ENCODE results near the gene MXD4.

MXD4 gene

DNA sequence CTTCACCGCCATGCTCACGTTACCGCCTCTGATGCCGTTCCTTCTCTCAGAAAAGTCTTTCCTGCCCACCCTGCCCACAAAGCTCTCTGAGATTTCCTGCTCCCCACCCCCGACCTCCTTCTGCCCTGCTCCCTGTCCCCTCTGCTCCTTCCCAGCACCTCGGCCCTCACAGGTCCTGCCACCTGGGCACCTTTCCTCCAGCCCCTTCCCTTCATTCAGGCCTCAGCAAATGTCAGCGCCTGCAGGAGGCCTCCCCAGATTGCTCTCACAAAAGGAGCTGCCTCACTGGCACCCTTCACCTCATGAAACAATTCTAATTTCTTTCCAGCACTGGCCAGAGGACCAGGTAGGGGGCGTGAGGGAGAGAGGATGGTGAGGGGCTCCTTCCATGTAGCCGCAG, 33.6 kb upstream of the MXD4 start:
- in situ Hi-C loops (cut with MboI; ENCODE audit: low pct_unique_long_range_greater_than_20kb, low sequenced_read_pairs) = no loop called here
- DNase-seq = no peak

DNA sequence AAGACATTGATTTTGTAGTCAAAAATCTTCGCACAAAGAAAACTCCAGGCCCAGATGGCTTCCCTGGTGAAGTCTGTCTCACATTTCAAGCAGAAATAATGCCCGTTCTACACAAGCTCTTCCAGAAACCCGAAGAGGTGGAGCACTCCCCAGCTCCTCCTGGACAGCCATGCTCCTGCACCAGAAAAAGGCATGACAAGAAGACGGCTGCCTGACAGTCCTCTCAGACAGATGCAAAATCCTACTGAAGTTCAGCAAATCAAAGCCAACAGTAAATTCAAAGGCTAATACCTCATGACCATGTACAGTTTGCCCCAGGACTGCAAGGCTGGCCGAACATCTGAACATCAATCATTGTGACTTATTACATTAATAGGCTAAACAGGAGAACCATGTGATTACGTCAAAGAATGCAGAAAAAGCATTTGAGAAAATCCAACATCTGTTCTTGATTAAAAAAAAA, 30.8 kb upstream of the MXD4 start:
- no peak for DNase-seq
- in situ Hi-C loops (cut with MboI; ENCODE audit: low pct_unique_long_range_greater_than_20kb, low sequenced_read_pairs) = no loop called here

DNA sequence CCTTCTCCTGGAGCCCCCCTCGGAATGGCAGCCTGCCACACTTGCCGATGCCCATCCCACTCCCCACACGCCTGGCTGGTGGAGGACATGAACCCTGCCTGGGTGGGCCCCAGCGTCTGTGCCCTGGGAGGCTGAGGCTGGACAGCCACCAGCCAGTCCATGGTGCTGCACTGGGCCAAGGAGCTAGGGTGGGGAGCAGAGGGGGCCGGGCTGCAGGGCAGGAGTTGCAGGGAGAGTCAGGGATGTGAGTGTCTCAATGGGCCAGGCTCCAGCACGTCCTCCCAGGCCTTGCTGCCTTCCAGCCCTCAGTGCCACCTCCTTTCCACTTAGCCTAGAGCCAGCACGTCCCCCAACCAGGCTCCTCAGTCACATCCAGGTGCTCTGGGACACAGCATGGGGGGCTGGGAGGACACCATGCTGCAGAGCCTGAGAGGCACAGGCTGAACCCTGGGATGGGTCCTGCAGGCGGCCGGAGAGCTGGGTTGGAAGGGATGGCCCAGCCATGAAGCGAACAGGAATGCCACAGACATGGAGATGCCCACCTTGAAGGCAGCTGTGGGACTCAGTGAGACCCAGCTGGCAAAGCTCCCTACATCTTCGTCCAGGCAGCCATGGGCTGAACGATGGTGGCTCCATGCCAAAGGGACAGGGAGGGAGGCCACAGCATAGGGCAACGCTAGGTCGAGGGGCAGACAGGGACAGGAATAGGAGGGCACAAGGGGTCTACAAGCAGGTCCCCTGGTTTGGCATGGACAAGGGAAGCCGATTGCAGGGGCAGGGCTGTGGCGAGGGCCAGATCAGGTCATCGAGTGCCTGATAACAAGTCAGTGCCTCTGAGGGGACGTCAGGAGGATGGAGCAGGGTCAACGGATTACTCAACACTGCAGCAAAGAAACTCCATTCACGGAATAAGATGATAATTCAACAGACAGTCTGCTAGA, 30.1 kb upstream of the MXD4 start:
- DNase-seq = no peak
- in situ Hi-C loops (cut with MboI; ENCODE audit: low pct_unique_long_range_greater_than_20kb, low sequenced_read_pairs) = no loop called here

DNA sequence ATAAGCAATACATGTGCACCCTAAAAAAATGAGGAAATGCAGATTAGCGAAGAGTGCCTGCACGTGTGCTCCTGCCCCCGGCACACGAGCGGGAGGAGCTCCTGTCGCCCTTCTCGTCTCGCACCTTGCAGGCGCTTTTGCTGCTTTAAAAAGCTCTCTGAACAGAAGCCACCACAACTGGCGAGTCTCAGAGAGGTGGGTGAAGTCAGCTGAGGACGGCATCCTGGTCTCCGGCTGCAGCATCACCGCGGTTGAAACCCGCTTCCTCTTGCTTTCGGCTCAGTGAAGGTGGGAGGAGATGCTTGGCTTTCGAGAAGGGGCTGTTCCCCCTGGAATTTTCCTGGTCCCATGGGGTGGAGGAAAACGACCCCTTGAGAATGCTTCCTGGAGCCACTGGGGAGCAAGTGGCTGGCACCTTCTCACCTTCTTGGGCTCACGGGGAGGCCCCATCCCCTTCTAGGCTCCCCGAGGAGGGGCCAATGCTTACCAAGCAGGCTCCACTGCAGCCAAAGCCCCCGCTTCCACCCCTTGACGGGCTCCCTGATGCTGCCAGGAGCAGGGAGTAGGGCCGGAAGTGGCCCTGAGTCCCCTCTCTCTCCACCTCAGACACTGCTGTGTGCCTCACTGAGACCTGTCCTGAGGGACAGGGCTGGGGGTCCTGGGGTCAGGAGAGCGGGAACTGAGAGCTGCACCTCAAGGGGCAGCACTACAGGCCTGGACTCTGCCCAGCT, 29.2 kb upstream of the MXD4 start:
- in situ Hi-C loops (cut with MboI; ENCODE audit: low pct_unique_long_range_greater_than_20kb, low sequenced_read_pairs) = no loop called here
- DNase-seq = peak; percentile 38

DNA sequence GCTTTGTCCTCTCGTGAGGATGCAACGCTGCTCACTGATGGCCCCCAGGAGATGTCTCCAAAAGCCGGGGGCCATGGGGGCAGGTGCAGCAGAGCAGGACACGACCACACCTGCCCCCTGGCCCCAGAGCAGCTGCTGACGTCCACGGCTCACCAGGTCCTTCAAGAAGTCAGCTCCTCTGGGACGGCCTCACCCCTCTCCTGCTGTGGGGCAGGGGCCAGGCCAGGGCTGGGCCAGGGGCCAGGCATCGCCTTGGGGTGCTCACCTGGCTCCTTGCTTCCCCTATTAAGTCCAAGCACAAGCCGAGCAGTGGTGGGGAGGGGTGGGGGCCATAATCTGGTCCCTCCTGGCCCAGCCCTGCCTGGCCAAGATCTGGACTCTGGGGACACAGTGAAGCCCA, 28.6 kb upstream of the MXD4 start:
- no peak for DNase-seq
- in situ Hi-C loops (cut with MboI; ENCODE audit: low pct_unique_long_range_greater_than_20kb, low sequenced_read_pairs) = no loop called here

DNA sequence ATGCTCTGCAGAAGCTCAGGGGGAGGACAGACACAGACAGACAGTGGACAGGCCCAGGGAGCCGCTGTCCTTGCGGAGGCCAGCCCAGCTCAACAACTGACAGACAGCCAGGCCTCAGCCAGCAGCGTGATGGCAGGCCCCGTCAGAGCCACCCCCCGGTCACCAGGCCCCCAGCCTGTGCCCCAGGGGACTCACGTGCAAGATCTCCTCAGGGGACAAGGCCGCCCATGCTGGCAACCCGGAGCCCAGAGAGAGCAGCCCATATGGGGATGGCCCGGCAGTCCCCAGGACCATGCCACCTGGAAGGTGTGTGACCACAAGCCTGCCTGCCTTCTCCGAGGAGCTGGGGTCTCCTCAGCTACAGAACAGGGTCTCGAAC, 28.0 kb upstream of the MXD4 start:
- no peak for DNase-seq
- in situ Hi-C loops (cut with MboI; ENCODE audit: low pct_unique_long_range_greater_than_20kb, low sequenced_read_pairs) = no loop called here

DNA sequence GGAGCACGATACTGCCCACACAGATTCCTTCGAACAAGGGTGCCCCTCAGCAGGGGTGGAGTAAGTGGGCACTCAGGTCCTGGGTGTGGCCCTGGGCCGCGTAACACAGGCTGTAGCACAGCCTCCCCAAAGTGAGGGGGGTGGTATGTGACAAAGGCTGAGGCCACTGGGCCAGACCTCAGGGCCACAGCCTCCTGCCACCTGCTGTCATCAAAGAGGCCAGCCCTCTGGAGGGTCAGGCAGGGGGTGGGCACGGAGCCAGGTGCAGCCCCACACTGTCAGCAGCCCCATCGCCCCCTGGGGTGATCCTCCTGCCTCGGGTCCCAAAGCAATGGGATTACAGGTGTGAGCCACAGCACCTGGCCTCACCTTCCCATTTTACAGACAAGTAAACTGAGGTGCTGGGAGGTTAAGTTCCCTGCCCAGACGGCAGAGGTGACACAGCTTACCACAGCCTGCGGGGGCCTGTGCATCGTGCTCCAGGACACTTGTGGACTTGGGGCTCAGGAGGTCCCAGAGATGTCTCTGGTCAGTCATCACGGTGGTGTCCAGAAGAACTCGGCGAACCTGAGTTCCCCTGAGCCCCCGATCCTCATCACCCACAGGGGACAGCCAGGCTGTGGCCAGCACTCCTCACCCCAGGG, 27.5 kb upstream of the MXD4 start:
- in situ Hi-C loops (cut with MboI; ENCODE audit: low pct_unique_long_range_greater_than_20kb, low sequenced_read_pairs) = no loop called here

DNA sequence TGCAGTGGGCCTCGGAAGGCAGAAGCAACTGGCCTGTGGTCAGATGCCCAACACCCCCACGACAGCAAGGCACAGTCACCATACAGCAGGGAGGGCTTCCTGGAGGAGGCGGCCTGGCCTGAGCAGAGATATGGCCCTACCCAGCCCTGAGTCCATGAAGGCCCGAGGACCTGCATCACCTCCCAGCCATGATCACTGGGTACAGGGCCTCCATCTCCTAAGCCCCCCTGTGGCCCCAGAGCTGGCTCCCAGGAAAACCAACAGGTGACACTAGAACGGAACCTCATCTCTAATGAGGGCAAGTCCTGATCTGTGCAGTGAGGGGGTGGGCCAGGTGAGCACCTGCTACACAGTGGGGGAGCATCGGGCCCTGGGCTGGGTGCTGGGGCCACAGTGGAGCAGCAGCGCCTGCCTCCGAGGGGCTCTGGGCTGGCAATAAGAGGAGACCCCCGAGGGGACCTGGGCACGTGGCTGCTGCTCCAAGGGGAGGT, 26.2 kb upstream of the MXD4 start:
- in situ Hi-C loops (cut with MboI; ENCODE audit: low pct_unique_long_range_greater_than_20kb, low sequenced_read_pairs) = no loop called here
- DNase-seq = no peak

More for the DNA sequence above, 27.5 kb upstream of the MXD4 start:
- no peak for DNase-seq

DNA sequence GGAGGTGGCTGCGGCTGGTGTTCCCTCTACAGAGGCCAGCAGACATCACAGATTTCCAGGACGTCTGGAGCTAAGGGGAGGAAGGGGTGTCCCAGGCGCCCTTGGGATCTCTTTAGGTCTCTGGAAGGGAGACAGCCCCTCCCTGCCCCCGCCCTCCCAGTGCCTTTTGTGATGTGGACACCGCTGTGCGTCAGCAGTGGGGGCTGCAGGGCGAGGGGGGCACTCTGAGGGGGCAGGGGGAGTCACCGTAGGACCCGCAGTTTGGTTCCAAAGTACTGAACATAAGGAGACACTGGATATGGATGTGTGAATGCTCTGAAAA, 25.6 kb upstream of the MXD4 start:
- DNase-seq = no peak
- in situ Hi-C loops (cut with MboI; ENCODE audit: low pct_unique_long_range_greater_than_20kb, low sequenced_read_pairs) = no loop called here

DNA sequence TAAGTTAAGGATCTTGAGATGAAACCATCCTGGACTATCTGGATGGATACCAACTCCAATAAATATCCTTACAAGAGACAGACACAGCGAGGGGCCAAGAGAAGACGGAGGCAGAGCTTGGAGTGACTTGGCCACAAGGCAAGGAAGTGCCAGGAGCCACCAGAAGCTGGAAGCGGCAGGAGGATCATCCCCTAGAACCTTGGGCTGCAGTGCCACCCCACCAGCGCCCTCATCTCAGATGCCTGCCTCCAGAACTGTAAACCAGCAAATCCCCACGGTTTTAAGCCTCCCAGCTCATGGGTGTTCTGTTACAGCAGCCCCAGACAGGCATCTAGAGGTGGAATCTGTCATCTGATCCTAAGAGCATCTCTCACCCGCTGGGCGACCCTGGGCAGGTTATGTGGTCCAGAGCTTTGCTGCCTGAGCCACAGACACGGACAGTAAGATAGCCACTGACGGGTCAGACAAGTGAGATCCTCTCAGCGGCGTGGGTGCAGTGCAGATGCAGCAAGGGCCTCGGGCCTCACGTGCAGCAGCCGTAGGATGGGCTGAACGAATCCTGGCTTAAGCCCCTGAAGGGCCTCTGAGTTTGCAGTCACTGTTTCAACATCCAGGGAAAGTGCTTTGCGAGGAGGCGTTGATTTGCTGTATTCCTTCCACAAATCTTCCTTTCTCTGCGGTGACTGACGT, 25.1 kb upstream of the MXD4 start:
- in situ Hi-C loops (cut with MboI; ENCODE audit: low pct_unique_long_range_greater_than_20kb, low sequenced_read_pairs) = no loop called here
- DNase-seq = no peak

DNA sequence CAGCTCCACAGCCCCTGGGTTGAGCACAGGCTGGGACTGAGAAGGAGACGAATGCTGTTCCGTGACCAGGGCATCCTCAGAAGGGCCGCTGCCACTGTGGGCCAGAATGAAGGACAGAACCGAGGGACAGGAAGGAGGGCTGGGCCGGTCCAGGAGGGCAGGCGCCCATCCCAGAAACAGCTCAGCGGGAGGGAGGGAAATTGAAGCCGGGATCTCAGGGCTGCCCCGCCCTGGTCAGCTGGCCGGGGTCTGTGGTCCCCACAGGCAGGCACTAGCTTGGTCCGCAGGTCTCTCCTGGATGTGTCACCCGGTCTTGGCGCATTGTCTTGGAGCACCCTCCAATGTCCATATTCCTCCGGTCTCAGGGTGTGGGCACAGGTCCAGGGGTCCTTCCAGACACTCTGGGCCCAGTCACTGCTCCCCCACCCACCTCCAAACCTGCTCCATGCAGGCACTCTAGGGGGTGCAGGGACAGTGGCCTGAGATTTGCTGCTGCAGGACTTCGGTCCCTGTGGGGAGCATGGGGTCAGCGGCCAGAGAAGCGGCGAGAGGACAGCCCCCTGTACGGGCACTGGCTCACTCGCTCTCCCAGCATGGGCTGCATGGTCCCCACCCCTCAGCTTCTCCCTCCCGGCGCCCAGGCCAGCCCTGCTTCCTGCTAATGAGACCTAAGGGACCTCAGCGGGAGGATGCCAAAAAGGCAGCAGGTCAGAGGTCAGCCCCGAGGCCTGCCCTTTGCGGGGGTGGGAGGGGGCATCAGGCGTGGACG, 23.9 kb upstream of the MXD4 start:
- DNase-seq = no peak
- in situ Hi-C loops (cut with MboI; ENCODE audit: low pct_unique_long_range_greater_than_20kb, low sequenced_read_pairs) = no loop called here

DNA sequence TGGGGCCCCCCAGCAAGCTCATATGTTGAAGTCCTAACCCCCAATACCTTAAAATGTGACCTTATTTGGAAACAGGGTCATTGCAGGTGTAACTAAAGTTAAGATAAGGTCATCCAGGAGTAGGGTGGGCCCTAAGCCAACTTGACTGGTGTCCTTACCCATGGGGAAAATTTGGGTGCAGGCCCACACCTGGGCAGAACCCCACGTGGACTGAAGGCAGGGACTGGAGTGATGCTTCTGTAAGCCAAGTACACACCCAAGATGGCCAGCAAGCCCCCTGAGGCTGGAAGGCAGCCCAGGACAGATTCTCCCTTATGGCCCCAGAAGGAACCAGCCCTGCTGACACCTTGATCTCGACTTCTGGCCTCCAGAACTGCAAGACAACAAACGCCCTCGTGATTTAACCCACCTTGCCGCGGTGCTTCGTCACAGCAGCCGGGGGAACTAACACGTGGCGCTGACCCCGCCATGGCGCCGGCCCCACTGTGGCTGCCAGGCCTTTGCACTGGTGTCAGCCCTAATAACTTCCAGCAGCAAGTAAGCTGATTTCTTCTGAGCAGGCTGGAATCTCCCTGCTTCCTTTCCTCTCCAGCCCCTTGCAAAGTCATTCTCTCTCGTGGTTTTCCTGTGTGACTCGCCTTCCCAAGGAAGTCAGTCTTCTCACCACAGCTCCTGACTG, 23.2 kb upstream of the MXD4 start:
- no peak for DNase-seq
- in situ Hi-C loops (cut with MboI; ENCODE audit: low pct_unique_long_range_greater_than_20kb, low sequenced_read_pairs) = no loop called here

DNA sequence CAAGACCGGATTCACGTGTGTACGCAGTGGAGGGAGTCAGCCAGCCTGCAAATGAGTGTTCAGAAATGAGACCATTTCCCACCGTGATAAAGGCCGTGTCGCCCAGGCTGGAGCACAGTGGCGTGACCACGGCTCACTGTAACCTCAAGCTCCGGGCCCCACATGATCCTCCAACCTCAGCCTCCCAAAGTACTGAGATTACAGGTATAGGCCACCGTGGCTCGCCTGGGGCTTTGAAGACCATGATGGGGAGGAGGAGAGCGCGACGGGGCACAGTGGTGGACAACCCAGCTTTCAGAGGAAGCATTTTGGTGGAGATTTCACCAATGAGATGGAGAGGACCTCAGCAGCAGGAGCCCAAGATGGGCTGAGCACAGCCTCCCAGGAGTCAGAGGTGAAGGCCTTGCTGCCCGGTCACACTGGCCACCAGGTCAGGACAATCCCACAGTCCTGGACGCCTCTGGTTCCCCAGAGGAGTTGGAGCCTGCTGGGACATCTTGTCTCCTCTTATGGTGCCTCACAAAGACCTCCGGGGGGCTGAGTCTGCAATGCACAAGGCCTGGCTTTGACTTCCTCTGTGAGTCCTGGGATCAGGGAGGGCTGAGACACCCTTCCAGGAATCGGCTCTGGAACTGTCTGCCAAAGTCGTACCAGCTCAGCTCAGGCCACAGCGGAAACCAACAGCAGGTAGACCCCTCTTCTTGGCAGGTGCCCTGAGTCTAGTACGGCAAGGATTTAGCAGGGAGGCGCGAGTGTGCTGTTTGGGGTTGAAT, 22.4 kb upstream of the MXD4 start:
- in situ Hi-C loops (cut with MboI; ENCODE audit: low pct_unique_long_range_greater_than_20kb, low sequenced_read_pairs) = no loop called here
- DNase-seq = no peak

DNA sequence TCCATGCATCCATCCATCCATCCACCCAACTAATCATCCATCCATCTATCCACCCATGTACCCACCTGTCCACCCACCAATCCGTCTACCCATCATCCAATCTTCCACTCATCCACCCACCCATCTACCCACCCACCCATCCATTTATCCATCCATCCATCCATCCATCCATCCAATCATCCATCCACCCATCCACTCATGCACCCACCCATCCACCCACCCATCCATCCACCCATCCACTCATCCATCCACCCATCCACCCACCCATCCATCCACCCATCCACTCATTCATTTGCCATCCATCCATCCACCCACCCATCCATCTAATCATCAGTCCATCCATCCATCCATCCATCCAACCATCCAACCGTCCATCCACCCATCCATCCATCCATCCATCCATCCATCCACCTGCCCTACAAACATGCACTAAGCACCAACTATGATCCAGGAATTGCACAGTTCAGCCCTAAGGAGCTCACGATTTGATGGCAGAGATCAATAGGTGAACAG, 21.3 kb upstream of the MXD4 start:
- no peak for DNase-seq
- in situ Hi-C loops (cut with MboI; ENCODE audit: low pct_unique_long_range_greater_than_20kb, low sequenced_read_pairs) = no loop called here

DNA sequence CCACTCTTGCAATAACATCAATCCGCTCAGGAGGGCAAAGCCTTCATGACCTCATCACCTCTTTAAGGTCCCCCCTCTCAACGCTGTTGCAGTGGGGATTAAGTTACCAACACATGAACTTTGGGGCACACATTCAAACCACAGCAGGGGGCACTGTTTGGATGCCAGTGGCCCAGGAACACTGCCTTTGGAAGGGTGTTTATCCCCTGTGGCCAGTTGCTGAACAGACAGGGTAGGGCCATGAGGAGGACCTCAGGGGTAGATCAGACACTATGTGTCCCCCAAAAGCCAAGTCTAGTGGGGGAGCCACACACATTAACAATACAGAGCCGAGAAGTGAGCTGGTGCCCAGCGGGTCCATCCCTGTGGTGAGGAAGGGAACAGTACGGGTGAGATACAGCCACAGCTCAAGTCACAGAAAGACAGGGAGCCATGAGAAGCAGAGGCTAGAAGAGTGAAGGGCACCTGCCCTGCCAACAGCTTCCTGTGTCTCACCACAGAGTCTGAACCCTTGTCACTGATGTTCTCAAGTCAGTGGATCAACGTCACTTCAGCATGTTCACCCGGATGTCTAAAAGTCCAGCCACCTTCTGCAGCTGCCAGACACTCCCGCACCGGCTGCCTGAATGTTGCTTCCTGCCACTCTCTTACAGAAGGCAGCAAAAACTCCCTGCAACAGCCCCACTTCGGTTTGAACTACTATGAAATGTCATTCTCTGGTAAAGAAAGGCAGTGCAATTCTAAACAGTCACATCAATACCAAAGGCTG, 19.9 kb upstream of the MXD4 start:
- peak; percentile 40 for DNase-seq
- in situ Hi-C loops (cut with MboI; ENCODE audit: low pct_unique_long_range_greater_than_20kb, low sequenced_read_pairs) = no loop called here

DNA sequence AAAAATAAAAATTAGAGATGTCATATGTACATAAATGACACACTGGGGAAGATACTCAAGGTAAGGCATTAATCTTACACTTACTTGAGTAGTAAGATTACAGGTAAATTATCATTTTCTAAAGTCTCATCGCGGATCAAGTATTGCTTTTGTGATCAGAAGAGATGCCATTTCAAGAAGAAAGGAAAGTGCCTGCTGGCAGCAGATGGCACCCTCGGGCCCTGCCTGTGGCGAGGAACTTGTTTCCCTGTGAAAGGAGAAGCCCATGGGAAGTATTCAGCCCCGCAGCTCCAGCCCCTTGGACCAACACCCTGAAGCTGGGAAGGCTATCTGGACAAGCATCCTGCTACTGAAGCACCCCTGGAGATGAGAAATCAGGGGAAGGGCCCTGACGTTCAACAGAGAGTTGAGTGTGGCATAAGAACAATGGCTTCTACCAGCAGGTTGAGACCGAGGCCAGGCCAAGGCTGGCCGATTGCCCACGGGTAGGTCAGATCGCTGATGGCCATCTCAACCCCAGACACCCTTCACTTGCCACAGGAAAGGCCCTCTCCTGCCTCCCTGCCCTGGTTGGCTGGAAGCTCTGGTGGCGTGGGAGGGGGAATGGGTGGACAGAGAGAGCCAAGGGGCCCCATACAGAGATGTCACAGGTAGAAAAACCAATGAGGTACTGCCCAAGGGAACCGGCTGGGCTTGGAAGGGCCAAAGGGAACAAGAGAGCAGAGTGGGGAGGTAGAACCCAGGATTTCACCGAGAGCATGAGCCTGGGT, 18.8 kb upstream of the MXD4 start:
- in situ Hi-C loops (cut with MboI; ENCODE audit: low pct_unique_long_range_greater_than_20kb, low sequenced_read_pairs) = no loop called here
- DNase-seq = no peak
